Measurements from ENCODE around the gene FBXW9. TPM values are rescaled to one million over a fixed set of nuclear protein-coding genes. Genes with fewer than 3 reads are reported as not detected.

FBXW9 gene
- total and polyA plus RNA-seq, 2 of the 8 experiments (the other 6 are each of a cell fraction or from before 2014, with no cell fraction given), result 10.8 to 30.1 TPM

- TF ChIP-seq SP1 (IDR thresholded peaks at IDR 0.05; ENCODE audit: low read depth, low read length), result 0 out of 2 replicates have a peak, but pooled peaks have one; percentile 19
- TF ChIP-seq SIRT6 (IDR thresholded peaks at IDR 0.05; ENCODE audit: low read length), result no peak
- H3K27me3 ChIP-seq (replicated peaks in 1 of 4; ENCODE audit: control insufficient read depth in 3 of 4, extremely low read depth in 1 of 4, insufficient read depth in 3 of 4, low read length in 3 of 4), result no peaks in the 10 kb centered on the region; a peak in 1 of 7 replicates
- FAIRE-seq, result no peak
These were observed 28.1 kb downstream of the FBXW9 start for GRCh38 chr19:12668346-12668745.

More at GRCh38 chr19:12668346-12668745, 28.1 kb downstream of the FBXW9 start:
- Histone ChIP-seq H4K91ac (replicated peaks; ENCODE audit: insufficient read length, low read length) (no peak overlapping the region), H3K9me3 (ENCODE audit: insufficient read depth in 2 of 2, low read depth in 1 of 2, low read length in 1 of 2) (no peaks in the 10 kb centered on the region), H3K4ac (replicated peaks; ENCODE audit: insufficient read length, low read depth, low read length) (no peak overlapping the region), H3K4me3 (ENCODE audit: extremely low read depth in 1 of 4, insufficient read depth in 2 of 4, low read depth in 3 of 4, low read length in 4 of 4) (peak overlapping the region; percentile 78 to 95 (median 85)), H2BK15ac (ENCODE audit: low read length) (no peak overlapping the region), H3K23ac (ENCODE audit: insufficient read length) (no peak overlapping the region), H3K79me1 (ENCODE audit: low read depth, low read length) (peaks cover 4% of the 10 kb centered on the region; the same call in 1 of the 2 replicates), H2AK5ac (ENCODE audit: low read depth, low read length) (no peak overlapping the region; the same call in 1 of the 2 replicates), H4K8ac (ENCODE audit: extremely low read depth, insufficient read depth, low read length) (peak overlapping the region; percentile 74; the same call in 1 of the 2 replicates), H4K5ac (ENCODE audit: insufficient read length, low read depth, low read length) (no peak overlapping the region), H2AFZ (ENCODE audit: low read length) (no peak overlapping the region), H3K56ac (replicated peaks; ENCODE audit: insufficient read length, low read depth, low read length) (no peak overlapping the region), H3K4me1 (replicated peaks in 1 of 4; ENCODE audit: control insufficient read depth in 3 of 4, insufficient read depth in 4 of 4, low read length in 3 of 4) (peaks cover 3 to 22% (median 7%) of the 10 kb centered on the region in 4 experiments), H2BK12ac (ENCODE audit: low read depth, low read length) (no peak overlapping the region), H3K18ac (ENCODE audit: extremely low read depth, low read length) (no peak overlapping the region), H3K79me2 (ENCODE audit: control insufficient read depth in 1 of 2, insufficient read depth in 2 of 2, low read length in 2 of 2) (peaks cover 0 to 22% of the 10 kb centered on the region in 2 experiments; a peak in 1 of 4 replicates), H3K36me3 (ENCODE audit: control insufficient read depth in 2 of 4, insufficient read depth in 4 of 4, low read length in 3 of 4) (peaks cover under 1 to 7% (median 6%) of the 10 kb centered on the region in 4 experiments; a peak in 5 of 8 replicates), H3K23me2 (ENCODE audit: low read depth, low read length) (peaks cover 24% of the 10 kb centered on the region), H3K4me2 (ENCODE audit: insufficient read depth in 1 of 2, low read depth in 2 of 2, low read length in 2 of 2) (peak overlapping the region; percentile 86 to 95), H3K14ac (ENCODE audit: insufficient read length) (no peak overlapping the region), H2BK5ac (ENCODE audit: low read depth, low read length) (no peak overlapping the region), H2BK20ac (ENCODE audit: low read length) (no peak overlapping the region), H3K9ac (replicated peaks in 1 of 4; ENCODE audit: extremely low read depth in 1 of 4, low read depth in 3 of 4, low read length in 3 of 4) (peak overlapping the region in 2 of 4 experiments; percentile 89 to 94; a peak in 3 of 7 replicates), H4K20me1 (replicated peaks in 1 of 2; ENCODE audit: control insufficient read depth in 1 of 2, insufficient read depth in 2 of 2, low read length in 2 of 2) (peaks cover 3 to 16% of the 10 kb centered on the region in 2 experiments), H2BK120ac (replicated peaks; ENCODE audit: low read depth, low read length) (no peak overlapping the region), H3K27ac (ENCODE audit: low read depth, low read length) (no peak overlapping the region)
- CTCF ChIA-PET (ENCODE audit: partially characterized antibody), result interaction anchor here (1.2 kb wide), 1 partner anchor 12 kb away, joined by 5 read pairs; no protein-coding TSS in a partner anchor
- no peak for DNase-seq (ENCODE audit: low read depth in 1 of 2, low spot score in 2 of 2)
- POLR2A ChIA-PET (ENCODE audit: partially characterized antibody), result interaction anchor here (1.0 to 5.3 kb wide), 11 partner anchors 9 to 184 kb away, joined by 3 to 23 read pairs (median 6); partner anchors contain the start of genes DHPS, TNPO2, TRIR and ZNF490
- 82% methylated on average over 8 of the region's 8 CpGs; no CpG with 5 or more reads in 1 of the 2 experiments for WGBS, 2 experiments (ENCODE audit: extremely low coverage in 1 of 2, insufficient coverage in 1 of 2, insufficient read length in 1 of 2, insufficient replicate concordance in 2 of 2, low coverage in 1 of 2, low lambda C conversion rate in 2 of 2, missing lambda C conversion rate in 1 of 2)

All from H1 (cell line).